ENCODE data around the gene QSOX2.

GRCh38 chr9:136218271-136218670, 27.3 kb downstream of the QSOX2 start:
- TF ChIP-seq CTCF (IDR thresholded peaks at IDR 0.05) (no peak), POLR2A (IDR thresholded peaks at IDR 0.05) (no peak), POLR2AphosphoS5 (IDR thresholded peaks at IDR 0.05; ENCODE audit: insufficient read depth in 1 of 2, low read depth in 1 of 2) (no peak)
